Bronchial epithelial cell (primary cell): ENCODE measurements around the gene BMP4. TPM values are rescaled to one million over a fixed set of nuclear protein-coding genes. Genes with fewer than 3 reads are reported as not detected.

Experiments used
- DNase-seq: peaks from one replicate; pipeline ENCODE4 v3.0.0-alpha.2; 2010; ENCODE audit warnings: low read depth
- FAIRE-seq: peaks from 2 replicates; lab custom pipeline; 2011; peaks lifted over from hg19 to GRCh38; lab: Jason Lieb, UNC
- H3K27me3 ChIP-seq: 2 replicates; pipeline ENCODE4 v1.5.1; 2011; ENCODE audit warnings: low read length; ENCODE audit not compliant: control insufficient read depth, insufficient read depth
- H3K36me3 ChIP-seq: 2 replicates; pipeline ENCODE4 v1.5.1; 2011; ENCODE audit warnings: low read length; ENCODE audit not compliant: control insufficient read depth, insufficient read depth
- H3K4me3 ChIP-seq: 2 replicates; pipeline ENCODE4 v1.5.1; 2011; ENCODE audit warnings: mild to moderate bottlenecking, low read depth, low read length, control low read depth
- total RNA-seq: library from RNA; depleted of rRNA; stranded (reverse); fragments of >200 nt; gene quantifications from 2 replicates; pipeline ENCODE4 v1.2.1, GENCODE V29; 2014
- TF ChIP-seq, protein P1 (sequence below): IDR thresholded peaks from 2 replicates; pipeline ENCODE4 v1.5.1; 2011; ENCODE audit warnings: mild to moderate bottlenecking, moderate library complexity, low read length, control low read depth, inconsistent platforms; ENCODE audit not compliant: insufficient read depth, severe bottlenecking

BMP4 gene
- total RNA-seq, 1 donor from 2014 or later = 0.53 TPM

GRCh38 chr14:53982546-53982945 is 25.9 kb upstream of the BMP4 start:
- H3K36me3 ChIP-seq = no peaks in the 10 kb centered on the region
- no peak for FAIRE-seq
- no peaks in the 10 kb centered on the region for H3K27me3 ChIP-seq
- TF ChIP-seq, protein P1, sequence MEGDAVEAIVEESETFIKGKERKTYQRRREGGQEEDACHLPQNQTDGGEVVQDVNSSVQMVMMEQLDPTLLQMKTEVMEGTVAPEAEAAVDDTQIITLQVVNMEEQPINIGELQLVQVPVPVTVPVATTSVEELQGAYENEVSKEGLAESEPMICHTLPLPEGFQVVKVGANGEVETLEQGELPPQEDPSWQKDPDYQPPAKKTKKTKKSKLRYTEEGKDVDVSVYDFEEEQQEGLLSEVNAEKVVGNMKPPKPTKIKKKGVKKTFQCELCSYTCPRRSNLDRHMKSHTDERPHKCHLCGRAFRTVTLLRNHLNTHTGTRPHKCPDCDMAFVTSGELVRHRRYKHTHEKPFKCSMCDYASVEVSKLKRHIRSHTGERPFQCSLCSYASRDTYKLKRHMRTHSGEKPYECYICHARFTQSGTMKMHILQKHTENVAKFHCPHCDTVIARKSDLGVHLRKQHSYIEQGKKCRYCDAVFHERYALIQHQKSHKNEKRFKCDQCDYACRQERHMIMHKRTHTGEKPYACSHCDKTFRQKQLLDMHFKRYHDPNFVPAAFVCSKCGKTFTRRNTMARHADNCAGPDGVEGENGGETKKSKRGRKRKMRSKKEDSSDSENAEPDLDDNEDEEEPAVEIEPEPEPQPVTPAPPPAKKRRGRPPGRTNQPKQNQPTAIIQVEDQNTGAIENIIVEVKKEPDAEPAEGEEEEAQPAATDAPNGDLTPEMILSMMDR = no peak
- DNase-seq = no peak
- no peak overlapping the region for H3K4me3 ChIP-seq

- TF ChIP-seq, protein P1 = no peak
- Histone ChIP-seq H3K4me3 (no peak overlapping the region), H3K27me3 (no peaks in the 10 kb centered on the region), H3K36me3 (no peaks in the 10 kb centered on the region)
- FAIRE-seq (peak; percentile 50), DNase-seq (no peak)
These were observed 23.4 kb upstream of the BMP4 start for GRCh38 chr14:53979747-53980642.

DNA sequence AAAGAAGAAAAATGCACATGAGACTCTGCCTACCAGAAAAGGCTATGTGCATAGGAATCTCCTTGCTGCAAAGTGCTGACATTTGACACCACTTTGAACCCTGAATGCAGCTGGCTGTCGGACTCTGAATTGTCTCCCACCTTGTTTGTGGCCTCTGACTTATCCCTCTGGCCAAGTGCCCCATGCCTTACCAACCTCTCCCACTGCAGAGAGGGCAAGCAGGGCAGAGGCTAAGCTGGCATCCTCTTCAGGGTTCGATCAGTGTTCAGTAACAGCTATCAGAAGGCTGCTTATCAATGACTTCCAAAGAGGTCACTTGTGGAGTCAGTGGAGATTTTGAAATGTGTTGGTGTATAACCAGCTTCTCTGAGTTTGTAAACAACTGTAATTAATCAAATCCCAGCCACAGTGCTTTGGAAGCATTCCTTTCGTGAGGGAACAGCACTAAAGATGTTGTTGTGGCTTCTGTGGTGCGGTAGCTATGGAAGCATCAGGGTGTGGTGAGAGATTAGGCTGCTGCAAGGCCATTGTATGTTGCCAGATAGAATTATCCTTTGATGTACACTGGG is 22.6 kb upstream of the BMP4 start:
- TF ChIP-seq, protein P1 = no peak
- no peaks in the 10 kb centered on the region for H3K27me3 ChIP-seq
- H3K4me3 ChIP-seq = no peak overlapping the region
- DNase-seq (no peak), FAIRE-seq (no peak)
- H3K36me3 ChIP-seq = no peaks in the 10 kb centered on the region

DNA sequence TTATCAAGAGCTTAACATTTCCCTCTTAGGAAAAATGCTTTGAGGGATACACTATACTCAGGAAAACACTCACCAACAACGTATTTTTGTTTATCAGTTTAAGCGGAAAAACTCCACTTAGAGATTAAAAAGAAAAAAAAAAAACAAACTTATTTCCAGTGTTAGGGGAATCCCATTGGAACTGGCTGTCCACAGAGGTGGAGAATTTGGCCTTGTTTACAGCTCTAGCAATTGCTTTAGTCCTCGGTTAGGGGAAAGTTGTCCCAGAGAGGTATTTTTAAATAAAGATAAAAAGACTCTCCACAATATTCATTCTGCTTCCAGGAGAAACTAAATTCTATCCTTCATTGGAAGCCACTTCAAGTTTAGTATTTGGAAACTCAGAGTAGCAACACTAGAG is 21.6 kb upstream of the BMP4 start:
- Histone ChIP-seq H3K4me3 (no peak overlapping the region), H3K36me3 (no peaks in the 10 kb centered on the region), H3K27me3 (no peaks in the 10 kb centered on the region)
- TF ChIP-seq, protein P1 = no peak
- FAIRE-seq = no peak
- DNase-seq = no peak

GRCh38 chr14:53975444-53975843 is 18.8 kb upstream of the BMP4 start:
- DNase-seq = no peak
- no peaks in the 10 kb centered on the region for H3K27me3 ChIP-seq

More at GRCh38 chr14:53975444-53975843, 18.8 kb upstream of the BMP4 start:
- Histone ChIP-seq H3K4me3 (no peak overlapping the region), H3K36me3 (no peaks in the 10 kb centered on the region)
- FAIRE-seq = no peak
- TF ChIP-seq, protein P1 = no peak
